CD4-positive, alpha-beta T cell treated with Interleukin-12 subunit alpha and Interleukin-12 subunit beta, for 1 hour (primary cell): Measurements from ENCODE around the gene HSPBP1.

Experiments
- DNase-seq: peaks from one replicate; pipeline ENCODE4 v3.0.0-alpha.2; 2020

Gene HSPBP1

DNA sequence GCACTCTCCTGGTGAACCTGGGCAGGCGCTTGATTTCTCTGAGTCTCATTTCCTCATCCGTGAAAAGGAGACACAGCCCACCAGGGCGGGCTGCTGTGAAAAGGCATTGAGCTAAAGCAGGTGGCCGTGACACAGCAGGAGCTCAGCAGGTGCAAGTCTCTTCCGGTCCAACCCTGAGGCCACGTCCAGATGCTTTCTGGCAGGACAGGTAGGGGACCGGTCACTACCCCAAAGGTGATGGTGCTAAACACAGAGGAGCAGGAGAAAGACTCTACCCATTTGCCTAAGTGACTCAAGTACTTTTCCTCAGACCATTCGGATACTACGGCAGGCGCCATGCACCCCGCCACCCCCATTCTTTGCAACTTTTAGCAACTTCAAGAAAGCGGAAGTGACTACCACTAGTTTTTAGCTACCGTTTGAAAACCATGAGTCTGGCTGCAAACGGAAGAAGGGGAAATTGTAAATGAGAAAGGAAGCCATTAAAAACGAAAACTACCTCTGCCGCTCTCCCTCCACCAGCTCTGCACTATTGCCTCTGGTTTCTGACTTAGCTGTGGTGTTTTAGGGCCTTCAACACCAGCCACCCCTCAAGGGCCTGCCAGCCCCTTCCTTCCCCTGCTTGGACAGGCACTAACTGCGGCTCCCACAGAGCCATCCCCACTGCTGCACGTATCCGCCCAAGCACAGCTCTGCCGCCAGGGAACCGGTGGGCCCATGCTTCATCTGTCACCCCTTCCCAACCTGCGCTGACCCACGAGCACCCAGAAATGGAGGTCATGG, 25.9 kb downstream of the HSPBP1 start:
- DNase-seq = peak; percentile 72

DNA sequence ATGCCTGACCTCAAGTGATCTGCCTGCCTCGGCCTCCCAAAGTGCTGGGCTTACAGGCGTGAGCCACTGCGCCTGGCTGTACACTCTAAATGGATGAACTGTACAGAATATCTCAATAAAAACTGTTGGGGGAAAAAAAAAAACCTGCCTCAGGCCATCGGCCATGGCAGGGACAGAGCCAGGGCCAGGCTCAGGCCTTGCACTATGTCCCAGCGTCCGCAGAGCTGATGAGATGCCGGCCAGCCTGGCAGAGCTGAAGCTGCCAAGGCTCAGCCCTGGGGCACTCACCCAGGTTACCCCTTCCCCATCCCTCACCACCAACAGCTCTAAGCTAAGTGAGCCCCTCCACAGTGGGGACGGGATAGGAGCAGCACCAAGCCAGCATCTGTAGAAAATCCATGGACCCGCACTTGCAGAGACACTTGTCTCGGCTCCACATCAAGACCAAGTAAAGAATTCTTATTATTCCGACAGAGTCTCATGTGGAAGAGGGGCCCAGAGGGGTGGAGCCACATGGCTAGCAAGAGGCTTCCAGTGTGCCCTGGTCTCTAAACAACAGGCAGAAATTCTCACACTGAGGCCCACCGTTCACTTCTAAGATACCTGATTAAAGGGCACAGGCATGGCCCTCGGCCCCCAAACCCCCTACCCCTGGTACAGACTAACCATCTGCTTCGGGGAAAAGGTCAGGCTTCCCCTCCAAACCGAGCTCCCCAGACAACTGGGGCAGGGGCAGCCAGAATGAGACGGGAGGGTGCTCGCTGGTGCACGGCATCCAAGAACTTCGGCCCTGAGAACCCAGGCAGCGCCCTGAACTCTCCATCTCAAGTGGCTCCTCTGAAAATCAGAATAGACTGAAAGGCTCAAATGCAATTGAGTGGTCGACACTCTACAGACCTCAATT, 26.9 kb downstream of the HSPBP1 start:
- DNase-seq = no peak

GRCh38 chr19:55251341-55252081, 28.4 kb downstream of the HSPBP1 start:
- DNase-seq = peak; percentile 62

GRCh38 chr19:55250262-55251036, 29.5 kb downstream of the HSPBP1 start:
- DNase-seq = no peak

DNA sequence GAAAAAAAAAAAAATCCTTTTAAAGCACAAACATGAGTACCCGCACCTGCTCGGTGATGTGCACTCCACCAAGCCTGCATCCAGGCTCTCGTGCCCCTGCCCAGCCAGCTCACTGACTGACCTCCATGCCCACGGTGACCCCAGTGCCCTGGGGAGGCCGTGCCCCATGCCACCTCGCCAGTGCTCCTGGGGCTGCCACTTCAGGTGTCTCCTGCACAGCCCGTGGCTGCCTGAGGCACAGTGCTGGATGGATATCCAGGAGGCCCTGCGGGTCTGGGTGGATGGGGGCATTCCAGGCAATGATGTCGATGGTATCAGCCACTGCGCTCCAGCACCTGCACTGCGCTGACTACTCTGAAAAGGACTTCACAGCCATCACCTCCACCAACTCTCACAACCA, 30.1 kb downstream of the HSPBP1 start:
- no peak for DNase-seq

- DNase-seq = no peak
Measured at GRCh38 chr19:55248704-55249103, 31.2 kb downstream of the HSPBP1 start.

GRCh38 chr19:55248166-55248675, 31.7 kb downstream of the HSPBP1 start:
- no peak for DNase-seq

GRCh38 chr19:55247621-55248099, 32.2 kb downstream of the HSPBP1 start:
- DNase-seq = no peak

- no peak for DNase-seq
Measured at GRCh38 chr19:55246462-55247451, 33.2 kb downstream of the HSPBP1 start.

DNA sequence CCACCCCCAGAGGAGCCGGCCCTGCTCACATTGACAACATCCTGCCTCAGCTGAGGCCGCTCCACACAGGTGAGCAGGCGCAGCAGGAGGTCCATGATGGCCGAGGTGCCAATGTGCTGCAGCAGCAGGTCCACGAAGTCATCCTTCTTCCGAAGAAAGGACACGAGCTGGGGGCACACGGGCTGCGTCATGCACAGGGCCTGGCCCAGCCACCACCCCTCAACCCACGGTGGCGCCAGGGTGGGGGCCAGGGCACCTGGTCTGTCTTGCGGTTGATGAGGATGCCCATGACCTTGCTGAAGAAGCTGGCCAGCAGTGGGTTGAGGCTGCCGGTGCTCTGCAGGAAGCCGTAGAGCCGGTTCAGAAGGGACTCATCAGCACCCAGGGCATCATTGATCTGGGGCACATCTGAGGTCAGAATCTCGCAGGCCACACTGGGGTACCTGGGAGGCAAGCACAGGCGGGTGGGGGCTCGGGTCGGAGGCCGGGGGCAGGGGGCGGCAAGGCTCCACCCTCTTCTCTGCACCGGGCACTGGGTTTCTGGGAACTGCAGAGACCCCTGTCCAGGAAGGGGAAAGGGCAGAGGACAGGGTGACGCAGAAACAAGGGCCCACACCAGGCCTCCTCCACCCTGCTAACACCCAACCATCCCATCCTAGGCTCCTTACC, 34.5 kb downstream of the HSPBP1 start:
- no peak for DNase-seq

DNA sequence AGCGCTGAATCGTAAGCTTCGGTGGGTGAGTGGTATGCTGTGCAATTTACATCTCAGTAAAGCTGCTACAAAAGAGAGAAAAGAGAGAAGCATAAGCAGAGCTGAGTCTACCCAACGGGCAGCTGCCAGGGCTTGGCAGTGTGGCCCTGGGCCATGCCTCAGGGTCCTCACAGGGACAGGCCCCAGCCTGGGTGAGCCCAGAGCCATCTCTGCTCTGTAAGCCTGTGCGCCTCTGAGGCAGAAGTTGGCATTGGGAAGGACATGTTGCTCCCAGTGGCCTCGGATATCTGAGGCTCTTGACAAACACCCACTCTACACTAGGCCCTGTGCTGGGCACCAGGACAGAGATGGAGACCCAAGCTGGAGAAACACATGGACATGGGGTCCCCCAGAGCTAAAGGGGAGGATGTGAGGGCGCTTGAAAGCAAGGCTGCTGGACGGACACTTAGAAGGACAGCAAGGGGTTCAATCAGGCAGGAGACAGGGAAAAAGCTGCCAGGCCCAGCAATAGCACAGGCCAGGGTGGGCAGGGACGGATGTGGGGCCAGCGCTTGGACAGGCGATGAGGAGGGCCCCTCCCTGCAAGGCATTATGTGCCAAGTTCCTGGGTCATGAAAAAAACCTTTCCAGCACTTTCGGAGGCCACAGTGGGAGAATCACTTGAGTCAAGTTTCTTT, 35.8 kb downstream of the HSPBP1 start:
- no peak for DNase-seq

DNA sequence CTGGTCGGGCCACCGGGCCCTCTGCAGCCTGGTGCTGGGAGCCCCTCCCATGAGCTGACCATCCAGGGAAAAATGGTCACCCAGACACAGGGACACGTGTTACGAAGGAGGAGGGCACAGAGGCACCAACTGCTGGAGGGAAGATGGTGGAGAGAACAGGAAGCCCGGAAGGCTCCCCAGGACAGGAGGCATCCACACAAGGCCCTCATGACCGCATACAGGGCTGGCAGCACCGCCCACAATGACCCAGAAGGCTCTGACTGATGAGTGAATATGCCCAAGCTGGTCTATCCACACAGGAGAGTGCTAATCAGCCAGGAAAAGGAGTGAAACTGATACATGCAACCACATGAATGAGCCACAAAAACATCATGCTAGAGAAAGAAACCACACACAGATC, 37.4 kb downstream of the HSPBP1 start:
- DNase-seq = no peak

GRCh38 chr19:55241935-55242464, 37.9 kb downstream of the HSPBP1 start:
- DNase-seq = no peak

GRCh38 chr19:55241143-55241934, 38.6 kb downstream of the HSPBP1 start:
- no peak for DNase-seq

GRCh38 chr19:55240713-55241020, 39.2 kb downstream of the HSPBP1 start:
- no peak for DNase-seq

DNA sequence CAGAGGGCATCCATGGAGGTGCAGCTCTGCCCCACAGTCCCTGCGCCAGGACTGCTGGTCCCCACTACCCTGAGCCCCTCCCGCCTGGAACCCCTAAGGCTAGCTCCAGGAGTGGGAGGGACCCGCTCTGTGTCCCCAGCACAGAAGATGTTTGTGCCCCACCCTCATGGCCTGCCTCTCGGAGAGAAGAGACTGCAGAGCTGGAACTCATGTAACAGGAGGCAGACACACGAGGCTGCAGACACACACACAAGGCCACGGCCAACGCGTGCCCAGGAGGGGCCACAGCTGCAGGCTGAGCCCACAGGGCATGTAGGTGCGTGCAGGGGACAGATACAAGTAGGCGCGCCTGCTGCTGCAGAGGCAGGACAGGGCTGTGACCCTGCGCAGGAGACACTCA, 40.9 kb downstream of the HSPBP1 start:
- no peak for DNase-seq

GRCh38 chr19:55238030-55238429, 41.9 kb downstream of the HSPBP1 start:
- DNase-seq = no peak

DNA sequence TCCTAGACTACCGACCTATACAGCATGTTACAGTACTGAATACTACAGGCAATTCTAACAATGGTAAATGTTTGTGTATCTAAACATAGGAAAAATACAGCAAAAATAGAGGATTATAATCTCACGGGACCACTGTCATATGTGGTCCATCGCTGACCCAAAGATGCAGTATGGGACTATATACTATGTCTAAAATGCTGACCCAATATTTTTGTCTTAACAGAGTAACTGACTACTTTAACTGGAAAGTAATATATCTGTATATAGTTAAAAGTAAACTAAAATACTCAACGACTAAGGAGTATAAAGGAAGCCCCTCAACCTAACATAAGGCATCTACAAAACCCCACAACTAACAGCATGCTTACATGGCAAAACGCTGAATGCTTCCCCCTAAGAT, 46.9 kb downstream of the HSPBP1 start:
- DNase-seq = no peak

- DNase-seq = no peak
Measured at GRCh38 chr19:55232286-55232602, 47.7 kb downstream of the HSPBP1 start.
